Measurements from ENCODE around the gene SMAD6.

DNA sequence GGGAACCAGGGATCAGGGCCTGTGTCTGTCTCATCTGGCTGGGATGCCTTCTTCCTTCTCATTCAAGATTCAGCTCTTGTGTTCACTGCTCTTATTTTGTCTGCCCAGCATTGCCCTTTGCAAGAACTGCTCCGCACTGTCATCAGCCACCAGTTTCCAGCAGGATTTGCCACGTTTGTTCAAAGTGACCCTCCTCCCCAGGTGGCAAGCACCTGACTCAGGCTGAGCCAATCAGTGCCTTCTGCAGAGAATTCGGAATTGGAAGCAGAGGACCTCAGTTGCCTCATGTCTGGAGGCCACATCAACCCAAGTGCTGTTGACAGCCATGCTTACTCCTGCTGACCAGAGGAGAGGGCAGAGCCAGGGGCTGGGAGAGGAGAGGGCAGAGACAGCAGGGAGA lies 124.5 kb downstream of the SMAD6 start:
- no peak for TF ChIP-seq POLR2A (IDR thresholded peaks at IDR 0.05)
- TF ChIP-seq, protein P1, sequence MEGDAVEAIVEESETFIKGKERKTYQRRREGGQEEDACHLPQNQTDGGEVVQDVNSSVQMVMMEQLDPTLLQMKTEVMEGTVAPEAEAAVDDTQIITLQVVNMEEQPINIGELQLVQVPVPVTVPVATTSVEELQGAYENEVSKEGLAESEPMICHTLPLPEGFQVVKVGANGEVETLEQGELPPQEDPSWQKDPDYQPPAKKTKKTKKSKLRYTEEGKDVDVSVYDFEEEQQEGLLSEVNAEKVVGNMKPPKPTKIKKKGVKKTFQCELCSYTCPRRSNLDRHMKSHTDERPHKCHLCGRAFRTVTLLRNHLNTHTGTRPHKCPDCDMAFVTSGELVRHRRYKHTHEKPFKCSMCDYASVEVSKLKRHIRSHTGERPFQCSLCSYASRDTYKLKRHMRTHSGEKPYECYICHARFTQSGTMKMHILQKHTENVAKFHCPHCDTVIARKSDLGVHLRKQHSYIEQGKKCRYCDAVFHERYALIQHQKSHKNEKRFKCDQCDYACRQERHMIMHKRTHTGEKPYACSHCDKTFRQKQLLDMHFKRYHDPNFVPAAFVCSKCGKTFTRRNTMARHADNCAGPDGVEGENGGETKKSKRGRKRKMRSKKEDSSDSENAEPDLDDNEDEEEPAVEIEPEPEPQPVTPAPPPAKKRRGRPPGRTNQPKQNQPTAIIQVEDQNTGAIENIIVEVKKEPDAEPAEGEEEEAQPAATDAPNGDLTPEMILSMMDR (IDR thresholded peaks at IDR 0.05): no peak

Data from body of pancreas (tissue), 4 donors.